OCI-LY3 (cell line): ENCODE results near the gene IPO11.

Experiments used
- H2AFZ ChIP-seq: fragments of 200-600, 300-600 bp; shearing (Covaris generic); 2 replicates; pipeline ENCODE4 v1.6.0; 2014; ENCODE audit warnings: antibody characterized with exemption, low read depth, low read length
- H3K27ac ChIP-seq: fragments of 200-600, 300-600 bp; sonication (generic); 2 replicates; pipeline ENCODE4 v1.5.1; 2014; ENCODE audit warnings: mild to moderate bottlenecking, low read length, moderate library complexity, mixed read lengths
- H3K27me3 ChIP-seq: fragments of 200-600, 300-600 bp; sonication (generic); 2 replicates; pipeline ENCODE4 v1.6.1; 2014; ENCODE audit warnings: low read depth, low read length, mixed read lengths
- H3K36me3 ChIP-seq: fragments of 200-600, 300-600 bp; sonication (generic); replicated peaks from 2 replicates; pipeline ENCODE3; 2014; ENCODE audit warnings: low read depth, low read length, mixed read lengths
- H3K4me1 ChIP-seq: fragments of 300-600, 200-600 bp; sonication (generic); 2 replicates; pipeline ENCODE4 v1.6.1; 2014; ENCODE audit warnings: low read length, mixed read lengths
- H3K4me2 ChIP-seq: fragments of 200-600, 300-600 bp; sonication (generic); 2 replicates; pipeline ENCODE4 v1.6.1; 2014; ENCODE audit warnings: low read length, mixed read lengths
- H3K4me3 ChIP-seq: fragments of 300-600, 200-600 bp; sonication (generic); 2 replicates; pipeline ENCODE4 v1.5.1; 2014; ENCODE audit warnings: antibody characterized with exemption, mild to moderate bottlenecking, low read length, moderate library complexity
- H3K79me2 ChIP-seq: fragments of 300-600, 200-600 bp; shearing (Covaris generic); 2 replicates; pipeline ENCODE4 v1.6.1; 2014; ENCODE audit warnings: mild to moderate bottlenecking, low read length, mixed read lengths
- H3K9ac ChIP-seq: fragments of 300-600, 200-600 bp; shearing (Covaris generic); 2 replicates; pipeline ENCODE4 v1.6.0; 2014; ENCODE audit warnings: mild to moderate bottlenecking, low read length, moderate library complexity
- H3K9me3 ChIP-seq: fragments of 200-600, 300-600 bp; shearing (Covaris generic); 2 replicates; pipeline ENCODE4 v1.6.1; 2014; ENCODE audit warnings: low read length, mixed read lengths; ENCODE audit not compliant: insufficient read depth
- H4K20me1 ChIP-seq: fragments of 200-600, 300-600 bp; sonication (generic); 2 replicates; pipeline ENCODE4 v1.6.1; 2016; ENCODE audit warnings: low read length, mixed read lengths; ENCODE audit not compliant: insufficient read depth
- CTCF ChIP-seq: fragments of 200-600, 300-600 bp; sonication (generic); IDR thresholded peaks from 2 replicates; pipeline ENCODE4 v1.5.1; 2014; ENCODE audit warnings: antibody characterized with exemption, low read length, low read depth
- EZH2phosphoT487 ChIP-seq: fragments of 200-600 bp; shearing (Covaris generic); IDR thresholded peaks from 2 replicates; pipeline ENCODE4 v1.6.1; 2018; ENCODE audit warnings: antibody characterized with exemption, mixed run types, low read depth

IPO11 gene

DNA sequence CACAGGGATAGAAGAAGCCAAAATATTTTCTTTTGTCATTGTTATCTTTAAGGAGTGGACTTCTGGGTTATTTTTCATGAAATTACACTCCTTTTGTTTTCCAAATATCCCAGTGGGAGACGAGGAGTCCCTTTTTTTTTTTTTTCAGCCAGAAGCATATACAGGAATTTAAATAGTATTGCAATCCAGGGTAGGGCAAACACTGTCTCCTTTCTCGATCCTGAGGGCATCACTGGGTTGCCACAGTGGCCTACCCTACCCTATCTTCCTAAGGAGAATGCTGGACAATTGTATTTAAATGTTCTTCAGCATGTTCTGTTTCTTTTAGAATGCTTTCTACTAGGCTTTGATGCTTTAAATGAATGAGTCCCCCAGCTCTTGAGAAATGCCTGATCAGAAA is 214.0 kb downstream of the IPO11 start:
- Histone ChIP-seq H2AFZ (no peak overlapping the region), H4K20me1 (no peaks in the 10 kb centered on the region), H3K9me3 (no peaks in the 10 kb centered on the region), H3K4me2 (no peak overlapping the region), H3K9ac (no peak overlapping the region), H3K27me3 (no peaks in the 10 kb centered on the region), H3K79me2 (no peaks in the 10 kb centered on the region), H3K4me1 (no peaks in the 10 kb centered on the region), H3K27ac (no peak overlapping the region), H3K4me3 (no peak overlapping the region), H3K36me3 (no peaks in the 10 kb centered on the region)
- TF ChIP-seq CTCF (no peak), EZH2phosphoT487 (no peak)

GRCh38 chr5:62627121-62627520 is 214.6 kb downstream of the IPO11 start:
- no peak overlapping the region for H3K4me2 ChIP-seq
- H4K20me1 ChIP-seq, result no peaks in the 10 kb centered on the region
- no peaks in the 10 kb centered on the region for H3K9me3 ChIP-seq
- no peak overlapping the region for H2AFZ ChIP-seq
- H3K27me3 ChIP-seq, result no peaks in the 10 kb centered on the region
- no peak overlapping the region for H3K27ac ChIP-seq
- TF ChIP-seq EZH2phosphoT487, result no peak
- no peak for TF ChIP-seq CTCF
- no peak overlapping the region for H3K4me3 ChIP-seq
- H3K9ac ChIP-seq, result no peak overlapping the region
- H3K4me1 ChIP-seq, result no peaks in the 10 kb centered on the region
- no peaks in the 10 kb centered on the region for H3K79me2 ChIP-seq
- no peaks in the 10 kb centered on the region for H3K36me3 ChIP-seq

GRCh38 chr5:62627901-62628300 is 215.3 kb downstream of the IPO11 start:
- H3K27ac ChIP-seq, result no peak overlapping the region
- H3K4me2 ChIP-seq, result no peak overlapping the region
- H3K36me3 ChIP-seq, result no peaks in the 10 kb centered on the region
- no peaks in the 10 kb centered on the region for H3K27me3 ChIP-seq
- no peak overlapping the region for H2AFZ ChIP-seq
- no peak overlapping the region for H3K4me3 ChIP-seq
- no peak for TF ChIP-seq EZH2phosphoT487
- TF ChIP-seq CTCF, result no peak
- no peaks in the 10 kb centered on the region for H3K4me1 ChIP-seq
- no peaks in the 10 kb centered on the region for H4K20me1 ChIP-seq
- H3K9ac ChIP-seq, result no peak overlapping the region
- H3K79me2 ChIP-seq, result no peaks in the 10 kb centered on the region
- no peaks in the 10 kb centered on the region for H3K9me3 ChIP-seq

GRCh38 chr5:62631909-62632580 is 219.5 kb downstream of the IPO11 start:
- no peak overlapping the region for H3K27ac ChIP-seq
- no peaks in the 10 kb centered on the region for H3K9me3 ChIP-seq
- no peaks in the 10 kb centered on the region for H3K36me3 ChIP-seq

More at GRCh38 chr5:62631909-62632580, 219.5 kb downstream of the IPO11 start:
- Histone ChIP-seq H3K79me2 (no peaks in the 10 kb centered on the region), H3K4me2 (no peak overlapping the region), H3K27me3 (no peaks in the 10 kb centered on the region), H2AFZ (no peak overlapping the region), H4K20me1 (no peaks in the 10 kb centered on the region), H3K4me1 (no peaks in the 10 kb centered on the region), H3K4me3 (no peak overlapping the region), H3K9ac (no peak overlapping the region)
- TF ChIP-seq EZH2phosphoT487 (no peak), CTCF (no peak)
